ENCODE data around the gene AKAP11. TPM values are rescaled to one million over a fixed set of nuclear protein-coding genes. Genes with fewer than 3 reads are reported as not detected.

AKAP11 gene
- total RNA-seq, 1 donor from 2014 or later = 31.5 TPM

GRCh38 chr13:42272804-42273175 is 838 bp downstream of the AKAP11 start:
- peaks cover 19% of the 10 kb centered on the region for H3K4me1 ChIP-seq
- H3K4me3 ChIP-seq = peak overlapping the region; percentile 82
- H3K9me3 Mint-ChIP-seq = peaks cover 8% of the 10 kb centered on the region
- peaks cover 57% of the 10 kb centered on the region for H3K79me2 ChIP-seq (ENCODE audit: low read depth)
- H3K27me3 ChIP-seq = no peaks in the 10 kb centered on the region
- no peaks in the 10 kb centered on the region for H3K36me3 ChIP-seq
- peak overlapping the region; percentile 64 for H3K9ac ChIP-seq
- peak overlapping the region; percentile 36 for H3K27ac Mint-ChIP-seq
- H4K20me1 ChIP-seq (ENCODE audit: low read depth) = peaks cover 24% of the 10 kb centered on the region
- H3K4me3 Mint-ChIP-seq = peak overlapping the region; percentile 98
- TF ChIP-seq CTCF (IDR thresholded peaks at IDR 0.05) (no peak), EZH2phosphoT487 (IDR thresholded peaks at IDR 0.05) (no peak), EZH2 (IDR thresholded peaks at IDR 0.05) (no peak)
- peak overlapping the region; percentile 90 for H3K4me2 ChIP-seq
- peaks cover 2% of the 10 kb centered on the region for H3K27me3 Mint-ChIP-seq (ENCODE audit: insufficient read depth, low read depth)
- H3K27ac ChIP-seq = no peak overlapping the region
- peak overlapping the region; percentile 95 for H2AFZ ChIP-seq (replicated peaks)
- no peak for DNase-seq (ENCODE audit: low spot score)
- peaks cover 21% of the 10 kb centered on the region for H3F3A ChIP-seq (ENCODE audit: low read depth)
- H3K36me3 Mint-ChIP-seq = peaks cover 3% of the 10 kb centered on the region
- peaks cover 25% of the 10 kb centered on the region for H3K4me1 Mint-ChIP-seq
- H3K9me3 ChIP-seq (ENCODE audit: low read depth) = peaks cover 5% of the 10 kb centered on the region

GRCh38 chr13:42274386-42275097 is 2.6 kb downstream of the AKAP11 start:
- no peak overlapping the region for H3K27ac ChIP-seq
- H3K79me2 ChIP-seq (ENCODE audit: low read depth) = peaks cover 74% of the 10 kb centered on the region
- H3K4me3 ChIP-seq = no peak overlapping the region
- Mint-ChIP-seq H3K27me3 (ENCODE audit: insufficient read depth, low read depth) (peaks cover 2% of the 10 kb centered on the region), H3K27ac (no peak overlapping the region), H3K36me3 (peaks cover 3% of the 10 kb centered on the region), H3K4me3 (no peak overlapping the region), H3K9me3 (peaks cover 8% of the 10 kb centered on the region), H3K4me1 (peaks cover 25% of the 10 kb centered on the region)
- no peak overlapping the region for H3K4me2 ChIP-seq
- H3K36me3 ChIP-seq = no peaks in the 10 kb centered on the region
- H4K20me1 ChIP-seq (ENCODE audit: low read depth) = peaks cover 24% of the 10 kb centered on the region
- peaks cover 24% of the 10 kb centered on the region for H3F3A ChIP-seq (ENCODE audit: low read depth)
- peaks cover 19% of the 10 kb centered on the region for H3K4me1 ChIP-seq
- peaks cover 5% of the 10 kb centered on the region for H3K9me3 ChIP-seq (ENCODE audit: low read depth)
- TF ChIP-seq CTCF (IDR thresholded peaks at IDR 0.05) (no peak), EZH2 (IDR thresholded peaks at IDR 0.05) (no peak), EZH2phosphoT487 (IDR thresholded peaks at IDR 0.05) (no peak)
- H2AFZ ChIP-seq (replicated peaks) = no peak overlapping the region
- no peak for DNase-seq (ENCODE audit: low spot score)
- no peak overlapping the region for H3K9ac ChIP-seq
- no peaks in the 10 kb centered on the region for H3K27me3 ChIP-seq

- Histone ChIP-seq H3K9me3 (ENCODE audit: low read depth) (peaks cover 5% of the 10 kb centered on the region), H3K4me3 (no peak overlapping the region), H3K79me2 (ENCODE audit: low read depth) (peaks cover 80% of the 10 kb centered on the region), H4K20me1 (ENCODE audit: low read depth) (peaks cover 30% of the 10 kb centered on the region), H2AFZ (replicated peaks) (no peak overlapping the region), H3K9ac (no peak overlapping the region), H3K4me2 (no peak overlapping the region), H3K27me3 (no peaks in the 10 kb centered on the region), H3K27ac (no peak overlapping the region), H3K4me1 (peaks cover 24% of the 10 kb centered on the region), H3F3A (ENCODE audit: low read depth) (peaks cover 30% of the 10 kb centered on the region), H3K36me3 (no peaks in the 10 kb centered on the region)
- no peak for TF ChIP-seq EZH2 (IDR thresholded peaks at IDR 0.05)
- no peak for TF ChIP-seq CTCF (IDR thresholded peaks at IDR 0.05)
- TF ChIP-seq EZH2phosphoT487 (IDR thresholded peaks at IDR 0.05) = no peak
- DNase-seq (ENCODE audit: low spot score) = no peak
- H3K9me3 Mint-ChIP-seq = peaks cover 8% of the 10 kb centered on the region
- H3K27me3 Mint-ChIP-seq (ENCODE audit: insufficient read depth, low read depth) = peaks cover 2% of the 10 kb centered on the region
- peaks cover 3% of the 10 kb centered on the region for H3K36me3 Mint-ChIP-seq
- no peak overlapping the region for H3K27ac Mint-ChIP-seq
- H3K4me3 Mint-ChIP-seq = no peak overlapping the region
- H3K4me1 Mint-ChIP-seq = peaks cover 25% of the 10 kb centered on the region
These were observed 3.1 kb downstream of the AKAP11 start for GRCh38 chr13:42275098-42275471.

All from neural progenitor cell (in vitro differentiated cells).